Activated T-helper 2 cell treated with anti-CD3 and anti-CD28 coated beads, Interferon-gamma antibody, Interleukin-2, Interleukin-4, amounts not matched to agents 10 μg/mL and 5 μg/mL and 100 μg/mL, durations not matched to agents 14 hours and 24 hours and 36 hours (primary cell): Measurements from ENCODE around the gene ID1. TPM values are rescaled to one million over a fixed set of nuclear protein-coding genes. Genes with fewer than 3 reads are reported as not detected.
"Not testable (repeated sequence)": the region's sequence is repeated elsewhere in the genome, so short reads cannot be mapped to it uniquely, and the experiment has no call there.

Experiments used
- DNase-seq: peaks from one replicate; pipeline ENCODE4 v3.0.0; 2021; ENCODE audit warnings: low spot score
- H3K27ac Mint-ChIP-seq: one replicate; pipeline ENCODE4 v1.8.0; 2021; ENCODE audit warnings: mixed read lengths
- H3K27me3 Mint-ChIP-seq: one replicate; pipeline ENCODE4 v1.8.0; 2021; ENCODE audit warnings: low read depth, mixed read lengths
- H3K36me3 Mint-ChIP-seq: one replicate; pipeline ENCODE4 v1.8.0; 2021; ENCODE audit warnings: low read depth, mixed read lengths
- H3K4me1 Mint-ChIP-seq: one replicate; pipeline ENCODE4 v1.8.0; 2021; ENCODE audit warnings: low read depth, mixed read lengths
- H3K4me3 Mint-ChIP-seq: one replicate; pipeline ENCODE4 v1.8.0; 2021; ENCODE audit warnings: low read depth, mild to moderate bottlenecking, moderate library complexity, mixed read lengths
- H3K9me3 Mint-ChIP-seq: one replicate; pipeline ENCODE4 v1.8.0; 2021; ENCODE audit warnings: mixed read lengths
- intact Hi-C: fragments of 100-400 bp; cut with micrococcal nuclease; formaldehyde crosslinking; loops from one replicate; pipeline ENCODE4 v1.15.1; 2023
- total RNA-seq: library from RNA; stranded (reverse); gene quantifications from 2 replicates; pipeline ENCODE4 v1.2.3, GENCODE V29; 2022

The ID1 gene
- total RNA-seq, 1 donor from 2014 or later: 1.5 TPM

- no peaks in the 10 kb centered on the region for H3K9me3 Mint-ChIP-seq
- no peak overlapping the region for H3K27ac Mint-ChIP-seq
- peaks cover 17% of the 10 kb centered on the region for H3K4me1 Mint-ChIP-seq
- peaks cover 38% of the 10 kb centered on the region for H3K27me3 Mint-ChIP-seq
- no peak for DNase-seq
- intact Hi-C loops: no loop called here
- no peaks in the 10 kb centered on the region for H3K36me3 Mint-ChIP-seq
- H3K4me3 Mint-ChIP-seq: no peak overlapping the region
These were observed 3.3 kb downstream of the ID1 start for GRCh38 chr20:31608251-31608945.

GRCh38 chr20:31612271-31612640, 7.2 kb downstream of the ID1 start:
- not testable (repeated sequence) for H3K4me1 Mint-ChIP-seq, DNase-seq, H3K36me3 Mint-ChIP-seq, H3K27ac Mint-ChIP-seq, H3K9me3 Mint-ChIP-seq, H3K4me3 Mint-ChIP-seq
- peaks cover 16% of the 10 kb centered on the region for H3K27me3 Mint-ChIP-seq
- intact Hi-C loops: loop anchor here (1.0 kb wide), 1 partner anchor 8 kb away; no protein-coding TSS in a partner anchor

GRCh38 chr20:31615416-31615815, 10.3 kb downstream of the ID1 start:
- Mint-ChIP-seq H3K27me3 (peaks cover 9% of the 10 kb centered on the region), H3K4me1 (peaks cover 5% of the 10 kb centered on the region), H3K27ac (no peak overlapping the region), H3K4me3 (no peak overlapping the region), H3K9me3 (no peaks in the 10 kb centered on the region), H3K36me3 (no peaks in the 10 kb centered on the region)
- DNase-seq: no peak
- intact Hi-C loops: no loop called here

- no peaks in the 10 kb centered on the region for H3K9me3 Mint-ChIP-seq
- intact Hi-C loops: no loop called here
- H3K27me3 Mint-ChIP-seq: peaks cover 9% of the 10 kb centered on the region
- H3K4me3 Mint-ChIP-seq: no peak overlapping the region
- H3K4me1 Mint-ChIP-seq: peaks cover 5% of the 10 kb centered on the region
- H3K36me3 Mint-ChIP-seq: no peaks in the 10 kb centered on the region
- DNase-seq: no peak
- no peak overlapping the region for H3K27ac Mint-ChIP-seq
These were observed 12.5 kb downstream of the ID1 start for GRCh38 chr20:31617432-31618104.

GRCh38 chr20:31620246-31620645, 15.2 kb downstream of the ID1 start:
- no peaks in the 10 kb centered on the region for H3K9me3 Mint-ChIP-seq
- no peaks in the 10 kb centered on the region for H3K36me3 Mint-ChIP-seq
- DNase-seq: no peak
- intact Hi-C loops: no loop called here
- H3K27ac Mint-ChIP-seq: no peak overlapping the region
- H3K4me3 Mint-ChIP-seq: no peak overlapping the region
- H3K27me3 Mint-ChIP-seq: peaks cover 7% of the 10 kb centered on the region
- H3K4me1 Mint-ChIP-seq: peaks cover 4% of the 10 kb centered on the region

- not testable (repeated sequence) for DNase-seq, H3K4me1 Mint-ChIP-seq, H3K9me3 Mint-ChIP-seq
These were observed 18.0 kb downstream of the ID1 start for GRCh38 chr20:31623123-31623505.

GRCh38 chr20:31626534-31626933, 21.4 kb downstream of the ID1 start:
- H3K27me3 Mint-ChIP-seq, H3K4me3 Mint-ChIP-seq, H3K36me3 Mint-ChIP-seq, H3K27ac Mint-ChIP-seq, DNase-seq, H3K4me1 Mint-ChIP-seq, H3K9me3 Mint-ChIP-seq, intact Hi-C loops: not testable (repeated sequence)

More at GRCh38 chr20:31623123-31623505, 18.0 kb downstream of the ID1 start:
- H3K27ac Mint-ChIP-seq, H3K27me3 Mint-ChIP-seq, intact Hi-C loops, H3K4me3 Mint-ChIP-seq, H3K36me3 Mint-ChIP-seq: not testable (repeated sequence)

- H3K9me3 Mint-ChIP-seq, H3K36me3 Mint-ChIP-seq, H3K27me3 Mint-ChIP-seq, H3K27ac Mint-ChIP-seq, DNase-seq, H3K4me3 Mint-ChIP-seq, H3K4me1 Mint-ChIP-seq, intact Hi-C loops: not testable (repeated sequence)
These were observed 23.0 kb downstream of the ID1 start for GRCh38 chr20:31628057-31628456.

GRCh38 chr20:31630187-31630790, 25.2 kb downstream of the ID1 start:
- Mint-ChIP-seq H3K27me3 (no peaks in the 10 kb centered on the region), H3K9me3 (peaks cover 3% of the 10 kb centered on the region), H3K4me1 (no peaks in the 10 kb centered on the region), H3K27ac (no peak overlapping the region), H3K36me3 (no peaks in the 10 kb centered on the region), H3K4me3 (no peak overlapping the region)
- intact Hi-C loops: no loop called here
- DNase-seq: no peak

- Mint-ChIP-seq H3K4me1 (no peaks in the 10 kb centered on the region), H3K27ac (no peak overlapping the region), H3K27me3 (peaks cover 1% of the 10 kb centered on the region), H3K36me3 (no peaks in the 10 kb centered on the region), H3K9me3 (peaks cover 1% of the 10 kb centered on the region), H3K4me3 (no peak overlapping the region)
- DNase-seq: no peak
- intact Hi-C loops: no loop called here
These were observed 27.7 kb downstream of the ID1 start for GRCh38 chr20:31632548-31633338.

- Mint-ChIP-seq H3K4me3 (no peak overlapping the region), H3K4me1 (no peaks in the 10 kb centered on the region), H3K36me3 (no peaks in the 10 kb centered on the region), H3K27ac (no peak overlapping the region), H3K27me3 (peaks cover 1% of the 10 kb centered on the region), H3K9me3 (no peaks in the 10 kb centered on the region)
- intact Hi-C loops: no loop called here
- DNase-seq: no peak
These were observed 28.3 kb downstream of the ID1 start for GRCh38 chr20:31633339-31633914.

GRCh38 chr20:31637660-31638059, 32.6 kb downstream of the ID1 start, which contains the start of gene COX4I2:
COX4I2 (plus strand) TSS chr20:31637912; CDS start chr20:31639018, 1,106 bp downstream.
- Mint-ChIP-seq H3K4me3 (no peak within 1 kb of the TSS), H3K36me3 (no peaks in the 10 kb centered on the region), H3K27ac (no peak within 1 kb of the TSS), H3K27me3 (peaks cover 10% of the 10 kb centered on the region), H3K9me3 (no peaks in the 10 kb centered on the region), H3K4me1 (peaks cover 3% of the 10 kb centered on the region)
- intact Hi-C loops: no loop called here
- no peak for DNase-seq
